GM12878 (cell line): ENCODE measurements around the gene PTGES3L. TPM values are rescaled to one million over a fixed set of nuclear protein-coding genes. Genes with fewer than 3 reads are reported as not detected.
A peak's percentile ranks its signal among the peaks of the same experiment; 100 is the strongest.

ENCODE experiments used
- ATAC-seq: fragments of 200-7000 bp; cut with Tn5 transposase; 3 replicates; pipeline ENCODE4 v1.9.1; 2020; ENCODE audit warnings: mild to moderate bottlenecking, moderate library complexity
- BruUV-seq: library from RNA; stranded (reverse); fragments of 400-500 nt; replicated peaks from 2 replicates; lab custom pipeline; 2021; lab: Mats Ljungman, UMichigan
- CTCF ChIA-PET: fragments of 300-600 bp; sonication (Branson Sonifier 250); formaldehyde crosslinking; extraction: SDS; loops from one replicate; lab custom pipeline; 2021; ENCODE audit warnings: inconsistent platforms; lab: Yijun Ruan, JAX
- POLR2A ChIA-PET: fragments of 350-600 bp; formaldehyde crosslinking; extraction: SDS; loops from one replicate; lab custom pipeline; 2021; ENCODE audit warnings: inconsistent platforms; lab: Charles Lee
- RAD21 ChIA-PET: fragments of 300-600 bp; sonication (Branson Sonifier 250); formaldehyde crosslinking; loops from one replicate; lab custom pipeline; 2023; ENCODE audit warnings: antibody characterized with exemption; ENCODE audit not compliant: unreplicated experiment; lab: Charles Lee
- SMC1A ChIA-PET: fragments of 300-600 bp; sonication (Branson Sonifier 250); formaldehyde crosslinking; loops from one replicate; lab custom pipeline; 2023; ENCODE audit not compliant: unreplicated experiment, uncharacterized antibody; lab: Charles Lee
- DNase-seq: peaks from one replicate; pipeline ENCODE4 v3.0.0-alpha.2; 2011; ENCODE audit warnings: low read depth, low spot score
- FAIRE-seq: peaks from 3 replicates; lab custom pipeline; 2011; peaks lifted over from hg19 to GRCh38; lab: Jason Lieb, UNC
- H2AFZ ChIP-seq: 2 replicates; pipeline ENCODE4 v1.6.0; 2011; ENCODE audit warnings: low read depth, low read length, control low read depth; ENCODE audit not compliant: control insufficient read depth
- H3K27ac ChIP-seq: 2 replicates; pipeline ENCODE4 v1.5.1; 2011; ENCODE audit warnings: control low read depth; ENCODE audit not compliant: control insufficient read depth, insufficient read depth
- H3K27me3 ChIP-seq, 2 experiments: replicated peaks in 1 of 2; 2 replicates each; pipeline versions ENCODE4 v1.6.0 to v1.6.1; 2011; ENCODE audit warnings: low read length in 1 of 2; ENCODE audit not compliant: control insufficient read depth in 2 of 2, insufficient read depth in 2 of 2
- H3K36me3 ChIP-seq, 2 experiments: 2 replicates each; pipeline ENCODE4 v1.5.1; 2011; ENCODE audit warnings: low read length in 1 of 2; ENCODE audit not compliant: control insufficient read depth in 2 of 2, insufficient read depth in 2 of 2
- H3K4me1 ChIP-seq: 2 replicates; pipeline ENCODE4 v1.6.1; 2011; ENCODE audit warnings: mild to moderate bottlenecking, low read length, moderate library complexity, mixed read lengths; ENCODE audit not compliant: control insufficient read depth, insufficient read depth
- H3K4me2 ChIP-seq: 2 replicates; pipeline ENCODE4 v1.6.0; 2011; ENCODE audit warnings: control low read depth; ENCODE audit not compliant: control insufficient read depth, insufficient read depth
- H3K4me3 ChIP-seq: fragments of 200-600 bp; sonication (generic); 2 replicates; pipeline ENCODE4 v1.5.1; 2016
- H3K79me2 ChIP-seq: 2 replicates; pipeline ENCODE4 v1.6.0; 2011; ENCODE audit warnings: low read length; ENCODE audit not compliant: control insufficient read depth, insufficient read depth
- H3K9ac ChIP-seq: 2 replicates; pipeline ENCODE4 v1.8.0; 2011; ENCODE audit warnings: low read length, control low read depth, mixed read lengths; ENCODE audit not compliant: control insufficient read depth, insufficient read depth
- H3K9me3 ChIP-seq: replicated peaks from 3 replicates; pipeline ENCODE4 v1.5.1; 2011; ENCODE audit warnings: mild to moderate bottlenecking, low read length; ENCODE audit not compliant: control insufficient read depth, insufficient read depth
- H4K20me1 ChIP-seq: 2 replicates; pipeline ENCODE4 v1.6.0; 2011; ENCODE audit not compliant: control insufficient read depth, insufficient read depth
- POLR2A ChIP-seq: IDR thresholded peaks from 2 replicates; pipeline ENCODE4 v1.6.1; 2011; ENCODE audit warnings: low read depth, mild to moderate bottlenecking, low read length
- POLR2AphosphoS2 ChIP-seq: IDR thresholded peaks from 2 replicates; pipeline ENCODE4 v1.6.1; 2011; ENCODE audit warnings: low read depth, mild to moderate bottlenecking, low read length, improper control_type of control experiment, moderate library complexity
- WGBS: methylation state at CpG from one replicate; pipeline ENCODE4 v1.1.6; 2016; ENCODE audit warnings: low lambda C conversion rate; ENCODE audit not compliant: insufficient replicate concordance, insufficient coverage; ENCODE audit errors: missing lambda C conversion rate; 5-methylcytosine and 5-hydroxymethylcytosine counted together
- in situ Hi-C: fragments of 300-500 bp; cut with MboI; formaldehyde crosslinking; loops from 9 replicates; pipeline ENCODE4 v1.14.3; 2018; ENCODE audit warnings: mixed read lengths
- intact Hi-C: fragments of 100-400 bp; cut with micrococcal nuclease; formaldehyde crosslinking; loops from one replicate; pipeline ENCODE4 v1.14.2; 2022; ENCODE audit not compliant: unreplicated experiment
- polyA plus RNA-seq, 11 experiments: library from polyadenylated mRNA; depleted of rRNA in 4 of 11; unstranded in 6 of 11; stranded (reverse) in 5 of 11; fragments of >200 nt; fragmentation: Nextera tagmentation in 4 of 11; fragmentation: Illumina TruSeq in 1 of 11; extraction: Ambion mirVana in 4 of 11; extraction: Trizol in 1 of 11; gene quantifications; 1 replicate in 1 of 11; 2 replicates in 10 of 11; pipeline versions ENCODE4 v1.2.1 to v1.2.3, GENCODE V29; 2011 to 2016; ENCODE audit warnings: inconsistent platforms in 2 of 11, missing spikeins in 2 of 11, low read depth in 1 of 11
- total RNA-seq, 4 experiments: library from RNA; depleted of rRNA in 3 of 4; stranded (reverse); fragments of >200 nt in 3 of 4; fragmentation: Illumina TruSeq in 1 of 4; extraction: Trizol in 1 of 4; gene quantifications; 2 replicates each; pipeline versions ENCODE4 v1.2.1 to v1.2.3, GENCODE V29; 2013 to 2021
- TF ChIP-seq, protein P1 (sequence below): IDR thresholded peaks from 2 replicates; pipeline ENCODE4 v1.6.1; 2012; ENCODE audit warnings: mild to moderate bottlenecking, low read depth, low read length
- TF ChIP-seq, protein P2 (sequence below): fragments of 450-650 bp; IDR thresholded peaks from 2 replicates; pipeline ENCODE4 v1.6.1; 2016; ENCODE audit warnings: mild to moderate bottlenecking

PTGES3L gene
- total and polyA plus RNA-seq, 10 of the 15 experiments (the other 5 are each of a cell fraction or from before 2014, with no cell fraction given), result 0.11 to 2.3 (median 0.98) TPM

DNA sequence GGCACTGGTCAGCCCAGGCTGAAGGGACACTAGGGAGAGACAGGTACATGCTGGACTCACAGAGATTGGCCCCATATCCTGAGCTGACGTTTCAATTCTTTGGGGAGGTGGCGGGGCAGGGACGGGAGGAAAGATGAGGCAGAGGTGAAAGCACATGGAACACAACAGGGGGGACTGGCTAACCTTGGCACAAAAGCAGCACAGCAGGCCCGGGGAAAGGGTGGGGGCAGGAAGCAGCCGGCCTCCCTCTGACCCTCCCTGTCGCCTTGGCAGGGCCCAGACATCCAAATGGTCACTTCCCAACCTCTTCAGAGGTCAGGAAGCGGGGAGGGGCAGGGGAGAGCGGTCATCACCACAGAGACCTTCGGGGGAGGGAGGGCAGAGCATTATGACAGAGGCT, 35.7 kb upstream of the PTGES3L start (continued):
- TF ChIP-seq, protein P1, sequence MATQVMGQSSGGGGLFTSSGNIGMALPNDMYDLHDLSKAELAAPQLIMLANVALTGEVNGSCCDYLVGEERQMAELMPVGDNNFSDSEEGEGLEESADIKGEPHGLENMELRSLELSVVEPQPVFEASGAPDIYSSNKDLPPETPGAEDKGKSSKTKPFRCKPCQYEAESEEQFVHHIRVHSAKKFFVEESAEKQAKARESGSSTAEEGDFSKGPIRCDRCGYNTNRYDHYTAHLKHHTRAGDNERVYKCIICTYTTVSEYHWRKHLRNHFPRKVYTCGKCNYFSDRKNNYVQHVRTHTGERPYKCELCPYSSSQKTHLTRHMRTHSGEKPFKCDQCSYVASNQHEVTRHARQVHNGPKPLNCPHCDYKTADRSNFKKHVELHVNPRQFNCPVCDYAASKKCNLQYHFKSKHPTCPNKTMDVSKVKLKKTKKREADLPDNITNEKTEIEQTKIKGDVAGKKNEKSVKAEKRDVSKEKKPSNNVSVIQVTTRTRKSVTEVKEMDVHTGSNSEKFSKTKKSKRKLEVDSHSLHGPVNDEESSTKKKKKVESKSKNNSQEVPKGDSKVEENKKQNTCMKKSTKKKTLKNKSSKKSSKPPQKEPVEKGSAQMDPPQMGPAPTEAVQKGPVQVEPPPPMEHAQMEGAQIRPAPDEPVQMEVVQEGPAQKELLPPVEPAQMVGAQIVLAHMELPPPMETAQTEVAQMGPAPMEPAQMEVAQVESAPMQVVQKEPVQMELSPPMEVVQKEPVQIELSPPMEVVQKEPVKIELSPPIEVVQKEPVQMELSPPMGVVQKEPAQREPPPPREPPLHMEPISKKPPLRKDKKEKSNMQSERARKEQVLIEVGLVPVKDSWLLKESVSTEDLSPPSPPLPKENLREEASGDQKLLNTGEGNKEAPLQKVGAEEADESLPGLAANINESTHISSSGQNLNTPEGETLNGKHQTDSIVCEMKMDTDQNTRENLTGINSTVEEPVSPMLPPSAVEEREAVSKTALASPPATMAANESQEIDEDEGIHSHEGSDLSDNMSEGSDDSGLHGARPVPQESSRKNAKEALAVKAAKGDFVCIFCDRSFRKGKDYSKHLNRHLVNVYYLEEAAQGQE, result no peak

DNA sequence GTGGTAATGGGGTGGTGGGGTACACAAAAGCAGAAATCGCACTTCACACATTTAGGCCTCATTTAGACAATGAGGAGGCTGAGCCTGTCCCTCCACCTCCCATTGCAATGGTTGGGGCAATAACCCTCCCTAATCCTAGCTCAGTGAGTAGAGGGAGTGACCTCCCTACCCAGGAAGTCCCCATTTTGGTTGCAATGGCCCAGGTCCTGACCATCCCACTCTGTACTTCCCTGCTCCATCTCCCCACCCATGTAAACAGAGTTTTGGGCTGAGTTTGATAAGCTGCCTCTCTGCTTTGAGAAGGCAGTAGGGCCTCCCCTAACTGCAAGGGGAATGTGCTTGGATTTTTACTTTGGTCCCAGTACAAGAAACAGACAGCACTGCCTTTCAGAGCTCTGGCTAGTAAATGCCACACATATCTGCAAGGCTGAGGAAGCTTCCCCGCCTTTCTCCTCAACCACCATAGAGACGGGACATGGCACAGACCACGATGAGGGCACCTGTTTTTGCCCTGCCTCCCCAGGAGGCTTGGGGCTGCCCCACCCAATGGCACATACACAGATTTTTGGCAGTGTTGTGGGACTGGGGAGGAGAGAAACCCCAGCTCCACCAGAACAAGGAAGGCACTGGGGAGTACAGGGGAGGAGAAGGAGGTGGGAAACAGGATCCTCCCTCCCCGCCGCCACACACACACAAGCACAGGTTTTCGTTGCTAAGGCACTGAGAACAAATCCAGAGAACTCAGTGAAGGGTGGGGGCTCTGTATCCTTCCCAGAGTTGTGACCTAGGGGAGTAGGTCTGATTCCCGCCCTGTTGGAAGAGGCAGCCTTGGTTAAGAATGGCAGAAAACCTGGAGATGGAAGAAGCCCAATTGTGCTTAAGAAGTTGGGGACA, 35.0 kb upstream of the PTGES3L start:
- H3K9ac ChIP-seq, result no peak overlapping the region
- no peak for DNase-seq
- TF ChIP-seq, protein P2, sequence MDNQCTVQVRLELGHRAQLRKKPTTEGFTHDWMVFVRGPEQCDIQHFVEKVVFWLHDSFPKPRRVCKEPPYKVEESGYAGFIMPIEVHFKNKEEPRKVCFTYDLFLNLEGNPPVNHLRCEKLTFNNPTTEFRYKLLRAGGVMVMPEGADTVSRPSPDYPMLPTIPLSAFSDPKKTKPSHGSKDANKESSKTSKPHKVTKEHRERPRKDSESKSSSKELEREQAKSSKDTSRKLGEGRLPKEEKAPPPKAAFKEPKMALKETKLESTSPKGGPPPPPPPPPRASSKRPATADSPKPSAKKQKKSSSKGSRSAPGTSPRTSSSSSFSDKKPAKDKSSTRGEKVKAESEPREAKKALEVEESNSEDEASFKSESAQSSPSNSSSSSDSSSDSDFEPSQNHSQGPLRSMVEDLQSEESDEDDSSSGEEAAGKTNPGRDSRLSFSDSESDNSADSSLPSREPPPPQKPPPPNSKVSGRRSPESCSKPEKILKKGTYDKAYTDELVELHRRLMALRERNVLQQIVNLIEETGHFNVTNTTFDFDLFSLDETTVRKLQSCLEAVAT, result no peak
- 0 out of 2 replicates have a peak, but pooled peaks have one; percentile 40 for TF ChIP-seq POLR2AphosphoS2
- TF ChIP-seq POLR2A, result peak; percentile 16
- H3K4me3 ChIP-seq, result no peak overlapping the region
- H3K79me2 ChIP-seq, result peaks cover 4% of the 10 kb centered on the region; the same call in 1 of the 2 replicates
- ATAC-seq, result no peak
- CTCF ChIA-PET, result interaction anchor here (0.6 kb wide), 1 partner anchor 9 kb away, joined by 3 read pairs; the partner anchor contains the start of gene IFI35
- H3K27ac ChIP-seq, result no peak overlapping the region
- H3K9me3 ChIP-seq, result no peaks in the 10 kb centered on the region
- H3K36me3 ChIP-seq, result peaks cover 8 to 21% of the 10 kb centered on the region in 2 experiments
- POLR2A ChIA-PET, result no interaction called here
- no peak overlapping the region for H2AFZ ChIP-seq
- no peak for FAIRE-seq
- intact Hi-C loops (no loop called here), in situ Hi-C loops (loop anchor here (5.0 kb wide), 1 partner anchor 322 kb away; no protein-coding TSS in a partner anchor)
- 91% methylated on average over 6 of the region's 8 CpGs for WGBS
- RAD21 ChIA-PET, result no interaction called here
- BruUV-seq, result TSS peak; percentile 21
- no peak overlapping the region for H3K4me2 ChIP-seq
- no peaks in the 10 kb centered on the region for H4K20me1 ChIP-seq
- no peaks in the 10 kb centered on the region for H3K27me3 ChIP-seq
- 0 out of 2 replicates have a peak, but pooled peaks cover 3% of the 10 kb centered on the region for H3K4me1 ChIP-seq
- SMC1A ChIA-PET, result interaction anchor here (0.6 kb wide), 1 partner anchor 561 kb away, joined by 3 read pairs; no protein-coding TSS in a partner anchor
